Right ventricle myocardium inferior (tissue), 1 donor: Measurements from ENCODE around the gene CLDN9. TPM values are rescaled to one million over a fixed set of nuclear protein-coding genes. Genes with fewer than 3 reads are reported as not detected.

Experiments used
- ATAC-seq: fragments of 200-7000 bp; cut with Tn5 transposase; one replicate; pipeline ENCODE4 v1.9.1; 2020; ENCODE audit warnings: mild to moderate bottlenecking, moderate library complexity
- DNase-seq: peaks from one replicate; pipeline ENCODE4 v3.0.0; 2021; ENCODE audit errors: missing footprints
- intact Hi-C: fragments of 100-400 bp; cut with DNase I; formaldehyde crosslinking; loops from one replicate; pipeline ENCODE4 v1.11.0; 2022
- total RNA-seq: library from RNA; stranded (reverse); fragmentation: NEBNext Ultra II Directional; extraction: Animal tissue kit (Norgen Biotek cat#: 25700); gene quantifications from one replicate; pipeline ENCODE4 v1.2.1, GENCODE V29; 2021
- donor health status: DM: no; HTN: yes; CAD: no; lungs with severe emphysema.

CLDN9 gene
- total RNA-seq, 1 donor from 2014 or later, result 0.32 TPM

- ATAC-seq, result no peak
- no peak for DNase-seq
- intact Hi-C loops, result no loop called here
Observed at GRCh38 chr16:2987833-2988232, 24.9 kb upstream of the CLDN9 start.

GRCh38 chr16:2988590-2989099 is 24.1 kb upstream of the CLDN9 start:
- ATAC-seq, result no peak
- intact Hi-C loops, result no loop called here
- DNase-seq, result no peak

GRCh38 chr16:2990891-2991290 is 21.8 kb upstream of the CLDN9 start:
- intact Hi-C loops, result no loop called here
- no peak for ATAC-seq
- no peak for DNase-seq

- DNase-seq (no peak), ATAC-seq (no peak)
Observed at GRCh38 chr16:2991566-2992261, 21.0 kb upstream of the CLDN9 start.

GRCh38 chr16:2992383-2993081 is 20.2 kb upstream of the CLDN9 start:
- intact Hi-C loops, result no loop called here
- DNase-seq (no peak), ATAC-seq (no peak)

More at GRCh38 chr16:2991566-2992261, 21.0 kb upstream of the CLDN9 start:
- intact Hi-C loops, result no loop called here

GRCh38 chr16:2996298-2996697 is 16.4 kb upstream of the CLDN9 start:
- ATAC-seq (no peak), DNase-seq (no peak)
- intact Hi-C loops, result no loop called here

- ATAC-seq (no peak), DNase-seq (no peak)
- intact Hi-C loops, result no loop called here
Observed at GRCh38 chr16:2999929-3000328, 12.8 kb upstream of the CLDN9 start.

- DNase-seq (no peak), ATAC-seq (no peak)
- intact Hi-C loops, result no loop called here
Observed at GRCh38 chr16:3000540-3000939, 12.2 kb upstream of the CLDN9 start.

GRCh38 chr16:3001316-3001715 is 11.4 kb upstream of the CLDN9 start:
- no peak for ATAC-seq
- intact Hi-C loops, result no loop called here

GRCh38 chr16:3003582-3004270 is 9.0 kb upstream of the CLDN9 start:
- intact Hi-C loops, result no loop called here
- ATAC-seq (peak; percentile 98), DNase-seq (peak; percentile 98)

More at GRCh38 chr16:3001316-3001715, 11.4 kb upstream of the CLDN9 start:
- DNase-seq, result no peak

GRCh38 chr16:3004319-3004718 is 8.4 kb upstream of the CLDN9 start:
- DNase-seq (no peak), ATAC-seq (no peak)
- intact Hi-C loops, result no loop called here

- intact Hi-C loops, result no loop called here
- ATAC-seq (no peak), DNase-seq (no peak)
Observed at GRCh38 chr16:3004781-3005284, 7.9 kb upstream of the CLDN9 start.

GRCh38 chr16:3007059-3007956 is 5.4 kb upstream of the CLDN9 start:
- DNase-seq, result no peak
- no peak for ATAC-seq
- intact Hi-C loops, result no loop called here

- DNase-seq (peak; percentile 81), ATAC-seq (no peak)
Observed at GRCh38 chr16:3007957-3008689, 4.6 kb upstream of the CLDN9 start.

GRCh38 chr16:3008690-3009037 is 4.1 kb upstream of the CLDN9 start:
- intact Hi-C loops, result no loop called here
- ATAC-seq (no peak), DNase-seq (no peak)

More at GRCh38 chr16:3007957-3008689, 4.6 kb upstream of the CLDN9 start:
- intact Hi-C loops, result no loop called here

- DNase-seq (no peak), ATAC-seq (no peak)
- intact Hi-C loops, result no loop called here
Observed at GRCh38 chr16:3009568-3010390, 2.9 kb upstream of the CLDN9 start.

- ATAC-seq (no peak), DNase-seq (no peak)
- intact Hi-C loops, result no loop called here
Observed at GRCh38 chr16:3010510-3010909, 2.2 kb upstream of the CLDN9 start.
